ENCODE measurements around the gene SYTL3. TPM values are rescaled to one million over a fixed set of nuclear protein-coding genes. Genes with fewer than 3 reads are reported as not detected.

SYTL3 gene
- total RNA-seq, 4 donors from 2014 or later: 2.8 to 5.1 (median 3.4) TPM

DNA sequence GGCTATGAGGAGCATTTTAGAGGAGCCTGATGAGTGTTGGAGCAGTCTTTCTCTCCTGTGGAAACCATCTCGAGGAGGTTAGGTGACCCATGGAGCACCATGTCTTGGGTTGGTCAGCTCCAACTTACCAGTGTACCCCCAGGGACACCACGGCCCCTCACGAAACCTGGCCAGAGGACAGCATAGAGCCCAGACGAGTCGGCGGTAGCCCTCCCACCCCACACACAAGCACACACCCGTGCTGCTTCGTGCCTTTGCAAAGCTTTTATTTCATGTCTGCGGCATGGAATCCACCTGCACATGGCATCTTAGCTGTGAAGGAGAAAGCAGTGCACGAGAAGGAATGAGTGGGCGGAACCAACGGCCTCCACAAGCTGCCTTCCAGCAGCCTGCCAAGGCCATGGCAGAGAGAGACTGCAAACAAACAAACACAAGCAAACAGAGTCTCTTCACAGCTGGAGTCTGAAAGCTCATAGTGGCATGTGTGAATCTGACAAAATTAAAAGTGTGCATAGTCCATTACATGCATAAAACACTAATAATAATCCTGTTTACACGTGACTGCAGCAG, 115.7 kb downstream of the SYTL3 start:
- no peak overlapping the region for H3K27ac ChIP-seq
- no peak overlapping the region for H3K4me3 ChIP-seq
- no peaks in the 10 kb centered on the region for H3K9me3 ChIP-seq
- no peaks in the 10 kb centered on the region for H3K27me3 ChIP-seq
- H3K36me3 ChIP-seq: peaks cover 59% of the 10 kb centered on the region
- no peak for TF ChIP-seq POLR2AphosphoS5 (IDR thresholded peaks at IDR 0.05)
- no peak for TF ChIP-seq CTCF (IDR thresholded peaks at IDR 0.05)
- no peak for TF ChIP-seq POLR2A (IDR thresholded peaks at IDR 0.05)
- no peak for TF ChIP-seq EP300 (IDR thresholded peaks at IDR 0.05)
- no peaks in the 10 kb centered on the region for H3K4me1 ChIP-seq
- DNase-seq (ENCODE audit: low spot score in 2 of 2): peak in 1 of 2 donors; percentile 63
- 89% methylated on average over 13 of the region's 13 CpGs for WGBS

DNA sequence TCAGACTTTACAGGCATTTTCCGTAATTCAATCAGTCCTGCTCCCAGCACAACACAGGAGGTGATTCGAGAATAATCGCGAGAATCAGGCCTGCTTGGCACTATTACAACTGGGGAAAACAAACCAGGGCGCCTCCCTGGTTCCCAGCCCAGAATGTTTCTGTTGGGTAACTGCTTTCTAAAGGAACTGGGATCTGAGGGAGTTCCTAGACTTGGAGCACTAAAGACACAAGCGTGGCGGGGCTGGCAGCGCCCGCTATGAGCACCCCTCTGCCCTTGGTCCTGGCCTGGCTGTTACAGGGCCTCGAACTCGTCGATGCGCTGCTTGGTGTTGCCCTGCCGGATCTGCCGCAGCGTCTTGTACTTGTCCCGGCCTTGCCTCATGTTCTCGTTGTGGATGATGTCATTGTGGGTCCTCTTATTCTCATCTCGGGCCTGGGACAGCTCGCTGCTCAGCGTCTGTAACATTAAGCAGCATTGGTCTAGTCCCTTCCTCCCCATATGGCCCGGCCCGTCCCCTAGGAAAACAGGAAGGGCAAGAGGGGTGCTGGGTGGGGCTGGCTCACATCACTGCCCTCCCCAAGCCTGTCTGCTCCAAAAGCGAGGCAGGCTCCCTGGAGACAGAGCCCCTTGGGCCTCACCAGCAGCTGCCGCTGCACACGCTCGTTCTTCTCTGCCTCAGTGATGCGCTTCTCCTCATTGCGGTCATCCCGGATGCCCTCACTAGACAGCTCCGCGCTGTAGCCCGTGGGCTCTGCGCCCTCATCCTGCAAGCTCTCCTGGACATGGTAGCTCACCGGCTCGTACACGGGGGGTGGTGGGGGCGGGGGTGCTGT, 117.0 kb downstream of the SYTL3 start:
- no peak overlapping the region for H3K27ac ChIP-seq
- peaks cover 72% of the 10 kb centered on the region for H3K36me3 ChIP-seq
- no peaks in the 10 kb centered on the region for H3K27me3 ChIP-seq
- 70% methylated on average over 11 of the region's 38 CpGs for WGBS
- H3K4me1 ChIP-seq: peaks cover 2% of the 10 kb centered on the region
- DNase-seq (ENCODE audit: low spot score in 2 of 2): no peak
- H3K9me3 ChIP-seq: no peaks in the 10 kb centered on the region
- TF ChIP-seq POLR2A (IDR thresholded peaks at IDR 0.05) (no peak), POLR2AphosphoS5 (IDR thresholded peaks at IDR 0.05) (no peak), EP300 (IDR thresholded peaks at IDR 0.05) (no peak), CTCF (IDR thresholded peaks at IDR 0.05) (no peak)
- no peak overlapping the region for H3K4me3 ChIP-seq

DNA sequence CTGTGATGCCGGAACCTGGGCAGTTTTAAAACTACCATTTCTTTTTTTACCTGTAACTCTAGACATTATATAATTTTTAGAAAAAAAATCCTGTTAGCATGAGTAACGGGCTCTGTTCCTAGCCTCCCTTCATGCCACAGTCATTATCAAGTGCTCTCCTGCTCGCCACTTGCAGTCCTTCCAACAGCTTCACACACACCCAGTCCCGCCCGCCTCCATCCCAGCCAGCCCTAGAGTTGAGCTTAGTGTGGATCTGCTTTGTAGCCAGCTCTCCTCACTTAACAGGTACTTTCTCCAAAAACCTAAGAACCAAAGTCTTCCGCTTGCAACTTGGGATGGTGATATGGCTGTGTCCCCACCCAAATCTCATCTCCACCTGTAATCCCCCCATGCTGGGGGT, 117.9 kb downstream of the SYTL3 start:
- peaks cover 76% of the 10 kb centered on the region for H3K36me3 ChIP-seq
- no peaks in the 10 kb centered on the region for H3K9me3 ChIP-seq
- H3K27me3 ChIP-seq: no peaks in the 10 kb centered on the region
- TF ChIP-seq CTCF (IDR thresholded peaks at IDR 0.05): no peak
- TF ChIP-seq EP300 (IDR thresholded peaks at IDR 0.05): no peak
- no peak for TF ChIP-seq POLR2AphosphoS5 (IDR thresholded peaks at IDR 0.05)
- no peak for TF ChIP-seq POLR2A (IDR thresholded peaks at IDR 0.05)
- peaks cover 10% of the 10 kb centered on the region for H3K4me1 ChIP-seq
- DNase-seq (ENCODE audit: low spot score in 2 of 2): no peak
- 83% methylated on average over 6 of the region's 6 CpGs for WGBS
- no peak overlapping the region for H3K27ac ChIP-seq
- H3K4me3 ChIP-seq: no peak overlapping the region

DNA sequence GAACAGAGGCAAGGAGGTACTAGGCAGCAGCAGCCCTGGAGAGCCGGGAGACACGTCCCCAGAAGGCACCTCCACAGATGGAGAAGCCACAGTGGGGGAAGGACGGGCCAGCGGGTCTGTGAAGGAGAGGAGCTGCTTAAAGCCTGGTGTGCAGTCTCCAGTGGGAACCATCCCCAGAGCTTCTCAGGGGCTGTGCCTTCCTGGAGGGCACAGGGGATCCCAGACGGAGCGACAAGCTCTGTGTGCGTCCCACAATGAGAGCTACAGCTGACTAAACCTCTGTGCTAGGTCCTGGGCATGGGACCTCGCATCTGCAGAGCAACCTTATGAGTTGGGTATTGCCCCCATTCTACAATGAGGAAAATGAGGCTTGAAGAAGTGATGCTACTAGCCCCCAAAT, 118.6 kb downstream of the SYTL3 start:
- H3K27ac ChIP-seq: no peak overlapping the region
- TF ChIP-seq EP300 (IDR thresholded peaks at IDR 0.05): no peak
- no peak for TF ChIP-seq POLR2A (IDR thresholded peaks at IDR 0.05)
- no peak for TF ChIP-seq POLR2AphosphoS5 (IDR thresholded peaks at IDR 0.05)
- no peak for TF ChIP-seq CTCF (IDR thresholded peaks at IDR 0.05)

GRCh38 chr6:158769234-158769770, 119.4 kb downstream of the SYTL3 start:
- Histone ChIP-seq H3K36me3 (peaks cover 81% of the 10 kb centered on the region), H3K4me3 (no peak overlapping the region)
- WGBS: 91% methylated on average over 12 of the region's 13 CpGs

More for the DNA sequence above, 118.6 kb downstream of the SYTL3 start:
- Histone ChIP-seq H3K36me3 (peaks cover 77% of the 10 kb centered on the region), H3K4me1 (peaks cover 17% of the 10 kb centered on the region), H3K4me3 (no peak overlapping the region), H3K27me3 (no peaks in the 10 kb centered on the region), H3K9me3 (no peaks in the 10 kb centered on the region)
- DNase-seq (ENCODE audit: low spot score in 2 of 2): no peak
- 94% methylated on average over 6 of the region's 8 CpGs for WGBS

More at GRCh38 chr6:158769234-158769770, 119.4 kb downstream of the SYTL3 start:
- no peaks in the 10 kb centered on the region for H3K9me3 ChIP-seq
- no peaks in the 10 kb centered on the region for H3K27me3 ChIP-seq
- H3K27ac ChIP-seq: no peak overlapping the region
- no peak for DNase-seq (ENCODE audit: low spot score in 2 of 2)
- peaks cover 25% of the 10 kb centered on the region for H3K4me1 ChIP-seq
- TF ChIP-seq EP300 (IDR thresholded peaks at IDR 0.05) (no peak), POLR2A (IDR thresholded peaks at IDR 0.05) (no peak), POLR2AphosphoS5 (IDR thresholded peaks at IDR 0.05) (no peak), CTCF (IDR thresholded peaks at IDR 0.05) (no peak)

Data from suprapubic skin (tissue), 4 donors.